SJSA1 (cell line): ENCODE results near the gene SAFB2. TPM values are rescaled to one million over a fixed set of nuclear protein-coding genes. Genes with fewer than 3 reads are reported as not detected.

Experiments
- DNase-seq, 2 experiments: peaks; one replicate each; pipeline ENCODE4 v3.0.0-alpha.2; 2015 to 2020; ENCODE audit warnings: low spot score in 2 of 2, low read depth in 1 of 2
- H3K27ac ChIP-seq: fragments of 250-450 bp; sonication (Bioruptor Pico); 2 replicates; pipeline ENCODE4 v1.5.1; 2020; ENCODE audit warnings: mild to moderate bottlenecking, moderate library complexity
- H3K27me3 ChIP-seq: fragments of 250-450 bp; sonication (Bioruptor Pico); replicated peaks from 2 replicates; pipeline ENCODE4 v1.5.1; 2020; ENCODE audit warnings: mild to moderate bottlenecking, moderate library complexity
- H3K36me3 ChIP-seq: fragments of 250-450 bp; sonication (Bioruptor Pico); 2 replicates; pipeline ENCODE4 v1.5.1; 2020; ENCODE audit warnings: mild to moderate bottlenecking
- H3K4me1 ChIP-seq: fragments of 250-450 bp; sonication (Bioruptor Pico); replicated peaks from 2 replicates; pipeline ENCODE4 v1.6.1; 2021; ENCODE audit warnings: mild to moderate bottlenecking
- H3K4me3 ChIP-seq: fragments of 250-450 bp; sonication (Bioruptor Pico); 2 replicates; pipeline ENCODE4 v1.5.1; 2020; ENCODE audit warnings: mild to moderate bottlenecking
- H3K9me3 ChIP-seq: fragments of 250-450 bp; sonication (Bioruptor Pico); replicated peaks from 2 replicates; pipeline ENCODE4 v1.5.1; 2020; ENCODE audit warnings: mild to moderate bottlenecking
- total RNA-seq: library from RNA; depleted of rRNA; stranded (reverse); fragments of >200 nt; shearing (Covaris generic); gene quantifications from 2 replicates; pipeline ENCODE4 v1.2.3, GENCODE V29; 2014

SAFB2 gene
- total RNA-seq, 1 experiment from 2014 or later = 25.8 TPM

- DNase-seq = no peak
- peaks cover 91% of the 10 kb centered on the region for H3K36me3 ChIP-seq
- no peaks in the 10 kb centered on the region for H3K27me3 ChIP-seq
- no peak overlapping the region for H3K27ac ChIP-seq
- no peak overlapping the region for H3K4me3 ChIP-seq
- no peaks in the 10 kb centered on the region for H3K4me1 ChIP-seq
- no peaks in the 10 kb centered on the region for H3K9me3 ChIP-seq
Measured at GRCh38 chr19:5608291-5608690, 14.3 kb downstream of the SAFB2 start.

GRCh38 chr19:5607318-5608275 lies 15.0 kb downstream of the SAFB2 start:
- Histone ChIP-seq H3K4me1 (no peaks in the 10 kb centered on the region), H3K27me3 (no peaks in the 10 kb centered on the region), H3K9me3 (no peaks in the 10 kb centered on the region), H3K27ac (no peak overlapping the region), H3K4me3 (no peak overlapping the region), H3K36me3 (peaks cover 91% of the 10 kb centered on the region)
- DNase-seq = no peak

- no peak overlapping the region for H3K27ac ChIP-seq
- peaks cover 95% of the 10 kb centered on the region for H3K36me3 ChIP-seq
- H3K4me1 ChIP-seq = no peaks in the 10 kb centered on the region
- H3K9me3 ChIP-seq = no peaks in the 10 kb centered on the region
- no peak for DNase-seq
- H3K27me3 ChIP-seq = no peaks in the 10 kb centered on the region
- no peak overlapping the region for H3K4me3 ChIP-seq
Measured at GRCh38 chr19:5605362-5605761, 17.2 kb downstream of the SAFB2 start.

GRCh38 chr19:5603626-5604025 lies 18.9 kb downstream of the SAFB2 start:
- Histone ChIP-seq H3K27me3 (no peaks in the 10 kb centered on the region), H3K36me3 (peaks cover 94% of the 10 kb centered on the region), H3K4me1 (no peaks in the 10 kb centered on the region), H3K9me3 (no peaks in the 10 kb centered on the region), H3K27ac (no peak overlapping the region), H3K4me3 (no peak overlapping the region)
- DNase-seq = no peak

- no peaks in the 10 kb centered on the region for H3K9me3 ChIP-seq
- peaks cover 93% of the 10 kb centered on the region for H3K36me3 ChIP-seq
- no peak overlapping the region for H3K27ac ChIP-seq
- DNase-seq = no peak
- H3K27me3 ChIP-seq = no peaks in the 10 kb centered on the region
- no peaks in the 10 kb centered on the region for H3K4me1 ChIP-seq
- no peak overlapping the region for H3K4me3 ChIP-seq
Measured at GRCh38 chr19:5600797-5601196, 21.8 kb downstream of the SAFB2 start.

- Histone ChIP-seq H3K4me3 (no peak overlapping the region), H3K4me1 (no peaks in the 10 kb centered on the region), H3K27ac (no peak overlapping the region), H3K36me3 (peaks cover 96% of the 10 kb centered on the region), H3K9me3 (no peaks in the 10 kb centered on the region), H3K27me3 (no peaks in the 10 kb centered on the region)
- no peak for DNase-seq
Measured at GRCh38 chr19:5595745-5596144, 26.8 kb downstream of the SAFB2 start.

GRCh38 chr19:5595129-5595528 lies 27.4 kb downstream of the SAFB2 start:
- H3K9me3 ChIP-seq = no peaks in the 10 kb centered on the region
- no peak overlapping the region for H3K27ac ChIP-seq
- no peak overlapping the region for H3K4me3 ChIP-seq
- DNase-seq = no peak
- H3K36me3 ChIP-seq = peaks cover 96% of the 10 kb centered on the region
- no peaks in the 10 kb centered on the region for H3K27me3 ChIP-seq
- no peaks in the 10 kb centered on the region for H3K4me1 ChIP-seq

GRCh38 chr19:5594521-5594950 lies 28.0 kb downstream of the SAFB2 start:
- no peak for DNase-seq
- peaks cover 98% of the 10 kb centered on the region for H3K36me3 ChIP-seq
- H3K27me3 ChIP-seq = no peaks in the 10 kb centered on the region
- no peak overlapping the region for H3K27ac ChIP-seq
- H3K4me3 ChIP-seq = no peak overlapping the region
- no peaks in the 10 kb centered on the region for H3K4me1 ChIP-seq
- no peaks in the 10 kb centered on the region for H3K9me3 ChIP-seq

- Histone ChIP-seq H3K27ac (no peak overlapping the region), H3K4me1 (no peaks in the 10 kb centered on the region), H3K27me3 (no peaks in the 10 kb centered on the region), H3K4me3 (no peak overlapping the region), H3K36me3 (peaks cover 98% of the 10 kb centered on the region), H3K9me3 (no peaks in the 10 kb centered on the region)
- DNase-seq = no peak
Measured at GRCh38 chr19:5593343-5594255, 29.0 kb downstream of the SAFB2 start.

GRCh38 chr19:5592531-5593342 lies 29.8 kb downstream of the SAFB2 start:
- no peak for DNase-seq
- peaks cover 99% of the 10 kb centered on the region for H3K36me3 ChIP-seq
- no peaks in the 10 kb centered on the region for H3K4me1 ChIP-seq
- no peak overlapping the region for H3K27ac ChIP-seq
- H3K27me3 ChIP-seq = no peaks in the 10 kb centered on the region
- no peaks in the 10 kb centered on the region for H3K9me3 ChIP-seq
- no peak overlapping the region for H3K4me3 ChIP-seq

GRCh38 chr19:5591476-5591875 lies 31.1 kb downstream of the SAFB2 start:
- no peak overlapping the region for H3K27ac ChIP-seq
- no peak for DNase-seq
- no peak overlapping the region for H3K4me3 ChIP-seq
- peaks cover 97% of the 10 kb centered on the region for H3K36me3 ChIP-seq
- no peaks in the 10 kb centered on the region for H3K27me3 ChIP-seq
- H3K4me1 ChIP-seq = no peaks in the 10 kb centered on the region
- H3K9me3 ChIP-seq = no peaks in the 10 kb centered on the region

GRCh38 chr19:5590865-5591154 lies 31.8 kb downstream of the SAFB2 start:
- no peaks in the 10 kb centered on the region for H3K4me1 ChIP-seq
- H3K36me3 ChIP-seq = peaks cover 97% of the 10 kb centered on the region
- no peak overlapping the region for H3K4me3 ChIP-seq
- H3K27me3 ChIP-seq = no peaks in the 10 kb centered on the region
- H3K9me3 ChIP-seq = no peaks in the 10 kb centered on the region
- no peak for DNase-seq
- no peak overlapping the region for H3K27ac ChIP-seq

GRCh38 chr19:5590151-5590864 lies 32.3 kb downstream of the SAFB2 start:
- no peaks in the 10 kb centered on the region for H3K4me1 ChIP-seq
- H3K27me3 ChIP-seq = no peaks in the 10 kb centered on the region
- H3K9me3 ChIP-seq = no peaks in the 10 kb centered on the region
- no peak overlapping the region for H3K4me3 ChIP-seq
- DNase-seq = no peak
- H3K27ac ChIP-seq = no peak overlapping the region
- peaks cover 92% of the 10 kb centered on the region for H3K36me3 ChIP-seq
